T-cell (primary cell): Measurements from ENCODE around the gene PRKAR2B. TPM values are rescaled to one million over a fixed set of nuclear protein-coding genes. Genes with fewer than 3 reads are reported as not detected.

Experiments
- ATAC-seq, 4 experiments: fragments of 200-7000 bp in 3 of 4; fragments of 150-1000 bp in 1 of 4; cut with Tn5 transposase; replicated peaks in 1 of 4; 1 replicate in 3 of 4; 2 replicates in 1 of 4; pipeline ENCODE4 v1.10.0; 2021; ENCODE audit warnings: moderate library complexity in 3 of 4, mild to moderate bottlenecking in 2 of 4, moderate number of reproducible peaks in 1 of 4
- CTCF ChIA-PET, 2 donors: fragments of 300-600 bp; sonication (Branson Sonifier 250); formaldehyde crosslinking; loops; one replicate each; lab custom pipeline; 2022; ENCODE audit warnings: antibody characterized with exemption in 2 of 2; lab: Charles Lee
- POLR2A ChIA-PET, 2 donors: fragments of 300-600 bp; sonication (Branson Sonifier 250); formaldehyde crosslinking; loops; one replicate each; lab custom pipeline; 2022; ENCODE audit warnings: antibody characterized with exemption in 2 of 2; lab: Charles Lee
- DNase-seq, 35 experiments: peaks; one replicate each; pipeline versions ENCODE4 v3.0.0 to v3.0.0-alpha.2; 2013 to 2023
- H3K27ac ChIP-seq: one replicate; pipeline ENCODE4 v1.5.1; 2013; ENCODE audit warnings: low read length
- H3K27me3 ChIP-seq, 2 experiments: replicated peaks in 1 of 2; 1 replicate in 1 of 2; 2 replicates in 1 of 2; pipeline versions ENCODE4 v1.6.1 to v1.7.0; 2013; ENCODE audit warnings: low read length in 1 of 2, mixed read lengths in 1 of 2; ENCODE audit not compliant: control insufficient read depth in 2 of 2, insufficient read depth in 2 of 2; ENCODE audit errors: extremely low read depth in 1 of 2
- H3K36me3 ChIP-seq, 2 donors: 1 replicate in 1 of 2; 2 replicates in 1 of 2; pipeline versions ENCODE4 v1.6.1 to v1.7.0; 2013; ENCODE audit warnings: low read length in 1 of 2; ENCODE audit not compliant: control insufficient read depth in 2 of 2, insufficient read depth in 1 of 2; ENCODE audit errors: extremely low read depth in 1 of 2
- H3K4me1 ChIP-seq, 2 experiments: 1 replicate in 1 of 2; 2 replicates in 1 of 2; pipeline versions ENCODE4 v1.6.1 to v1.7.0; 2013; ENCODE audit warnings: low read length in 2 of 2, mixed read lengths in 1 of 2; ENCODE audit not compliant: insufficient read depth in 2 of 2, control insufficient read depth in 1 of 2; ENCODE audit errors: extremely low read depth in 1 of 2
- H3K4me3 ChIP-seq, 2 donors: 1 replicate in 1 of 2; 2 replicates in 1 of 2; pipeline versions ENCODE4 v1.5.1 to v1.7.0; 2013; ENCODE audit warnings: mild to moderate bottlenecking in 2 of 2, low read length in 1 of 2, moderate library complexity in 1 of 2; ENCODE audit not compliant: control insufficient read depth in 1 of 2; ENCODE audit errors: extremely low read depth in 1 of 2
- H3K9me3 ChIP-seq: 2 replicates; pipeline ENCODE4 v1.7.0; 2013
- H3K27ac Mint-ChIP-seq, 2 donors: one replicate each; pipeline ENCODE4 v1.8.0; 2020 to 2021; ENCODE audit warnings: mild to moderate bottlenecking in 2 of 2, mixed read lengths in 2 of 2
- H3K27me3 Mint-ChIP-seq, 2 donors: one replicate each; pipeline ENCODE4 v1.8.0; 2021 to 2022; ENCODE audit warnings: mixed read lengths in 2 of 2
- H3K36me3 Mint-ChIP-seq: one replicate; pipeline ENCODE4 v1.8.0; 2021; ENCODE audit warnings: mixed read lengths
- H3K4me1 Mint-ChIP-seq, 3 donors: one replicate each; pipeline ENCODE4 v1.8.0; 2020 to 2022; ENCODE audit warnings: mixed read lengths in 3 of 3, mild to moderate bottlenecking in 1 of 3
- H3K4me3 Mint-ChIP-seq, 3 donors: one replicate each; pipeline ENCODE4 v1.8.0; 2020 to 2022; ENCODE audit warnings: mild to moderate bottlenecking in 3 of 3, mixed read lengths in 3 of 3, moderate library complexity in 3 of 3
- H3K9me3 Mint-ChIP-seq, 3 donors: one replicate each; pipeline ENCODE4 v1.8.0; 2020 to 2022; ENCODE audit warnings: mixed read lengths in 3 of 3
- WGBS: methylation state at CpG from one replicate; pipeline ENCODE4 v1.1.5; 2013; ENCODE audit warnings: missing lambda C conversion rate; ENCODE audit not compliant: insufficient coverage; 5-methylcytosine and 5-hydroxymethylcytosine counted together
- total RNA-seq, 35 experiments: library from RNA in 6 of 35; stranded (reverse) in 6 of 35; fragments of 120-200 nt in 1 of 35; gene quantifications; one replicate each; pipeline versions ENCODE4 v1.2.1 to v1.2.4 and lab custom pipeline; 2013 to 2026

The PRKAR2B gene
- total RNA-seq, 5 donors from 2014 or later (not counting 1 experiment from before 2014, with no cell fraction given): 0.58 to 2.2 (median 1.0) TPM

DNA sequence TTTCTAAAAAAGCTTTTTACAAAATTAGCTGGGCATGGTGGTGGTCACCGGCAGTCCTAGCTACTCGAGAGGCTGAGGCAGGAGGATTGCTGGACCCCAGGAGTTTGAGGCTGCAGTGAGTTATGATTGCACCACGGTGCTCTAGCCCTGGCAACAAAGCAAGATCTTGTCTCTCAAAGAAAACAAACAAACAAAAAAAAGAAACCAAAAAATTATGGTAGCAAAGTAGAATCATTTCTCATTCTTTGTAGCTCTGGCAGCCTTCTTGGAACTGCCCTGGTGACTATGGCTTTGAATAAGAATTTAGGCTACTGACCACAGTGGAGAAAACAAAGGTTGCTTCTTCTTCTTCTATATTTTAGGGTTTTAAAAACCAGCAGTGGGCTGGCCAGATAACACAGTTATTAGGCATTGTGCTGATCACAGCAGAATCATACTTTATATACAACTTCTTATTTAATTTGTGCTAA is 41.9 kb upstream of the PRKAR2B start:
- Mint-ChIP-seq H3K4me1 (no peaks in the 10 kb centered on the region), H3K4me3 (no peak overlapping the region), H3K27ac (no peak overlapping the region), H3K36me3 (no peaks in the 10 kb centered on the region), H3K27me3 (no peaks in the 10 kb centered on the region), H3K9me3 (no peaks in the 10 kb centered on the region)
- no CpG with 5 or more reads among the region's 3 CpGs for WGBS
- POLR2A ChIA-PET: interaction anchor here in 1 of 2 donors (0.6 kb wide), 1 partner anchor 70 kb away, joined by 3 read pairs; no protein-coding TSS in a partner anchor
- Histone ChIP-seq H3K9me3 (no peaks in the 10 kb centered on the region), H3K27me3 (peaks cover 0 to 3% of the 10 kb centered on the region in 2 experiments), H3K27ac (no peak overlapping the region), H3K4me3 (no peak overlapping the region), H3K4me1 (no peaks in the 10 kb centered on the region), H3K36me3 (no peaks in the 10 kb centered on the region)
- ATAC-seq (no peak), DNase-seq (no peak)
- CTCF ChIA-PET: no interaction called here

DNA sequence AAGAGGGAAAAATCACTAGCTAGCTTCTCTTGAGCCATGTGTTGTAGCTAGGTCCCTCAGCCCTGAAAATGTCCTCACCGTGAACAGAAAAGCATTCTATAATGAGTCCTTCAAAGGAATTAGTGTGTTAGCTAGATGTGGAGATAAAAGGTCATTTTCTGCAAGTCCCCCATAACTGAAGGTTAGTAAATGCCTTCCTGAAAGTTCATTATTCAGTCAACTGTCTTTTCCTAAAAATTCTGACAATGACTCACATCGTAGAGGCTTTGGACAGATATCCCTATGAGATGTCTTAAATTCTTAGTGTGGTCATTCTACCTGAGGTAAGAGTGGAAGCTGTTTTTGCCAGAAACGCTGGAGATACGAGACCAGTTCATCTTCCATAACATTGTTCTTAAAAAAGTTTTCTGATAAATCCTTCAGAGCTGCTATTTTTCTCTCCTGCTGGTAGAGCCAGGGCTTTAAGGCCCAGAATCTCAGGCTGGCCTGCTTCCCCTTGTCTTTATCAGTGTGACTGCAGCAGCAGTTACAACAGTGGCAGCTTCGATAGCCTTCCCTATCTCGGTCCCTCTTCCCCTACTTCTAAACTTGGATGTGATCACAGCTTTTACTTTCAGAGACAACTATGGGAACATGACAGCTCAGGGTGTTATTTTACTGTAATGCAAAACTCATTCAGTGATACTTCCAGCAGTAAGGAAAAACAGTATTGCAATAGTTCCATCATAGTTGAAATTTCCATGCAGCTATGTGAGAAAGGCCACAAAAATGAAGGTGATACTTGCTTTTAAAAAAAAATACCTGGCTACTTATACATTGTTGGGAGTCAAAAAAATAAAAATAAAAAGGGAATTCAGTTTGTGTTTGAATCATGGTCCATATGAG is 37.3 kb upstream of the PRKAR2B start:
- Histone ChIP-seq H3K4me3 (no peak overlapping the region), H3K27me3 (peaks cover 0 to 3% of the 10 kb centered on the region in 2 experiments), H3K4me1 (no peaks in the 10 kb centered on the region), H3K36me3 (no peaks in the 10 kb centered on the region), H3K27ac (no peak overlapping the region), H3K9me3 (no peaks in the 10 kb centered on the region)
- Mint-ChIP-seq H3K4me1 (no peaks in the 10 kb centered on the region), H3K9me3 (no peaks in the 10 kb centered on the region), H3K27me3 (no peaks in the 10 kb centered on the region), H3K4me3 (no peak overlapping the region), H3K27ac (no peak overlapping the region), H3K36me3 (no peaks in the 10 kb centered on the region)
- ATAC-seq: no peak
- DNase-seq: no peak
- POLR2A ChIA-PET: no interaction called here
- CTCF ChIA-PET: interaction anchor here in 1 of 2 donors (0.5 kb wide), 1 partner anchor 295 kb away, joined by 5 read pairs; no protein-coding TSS in a partner anchor
- 100% methylated on average over 1 of the region's 6 CpGs for WGBS

DNA sequence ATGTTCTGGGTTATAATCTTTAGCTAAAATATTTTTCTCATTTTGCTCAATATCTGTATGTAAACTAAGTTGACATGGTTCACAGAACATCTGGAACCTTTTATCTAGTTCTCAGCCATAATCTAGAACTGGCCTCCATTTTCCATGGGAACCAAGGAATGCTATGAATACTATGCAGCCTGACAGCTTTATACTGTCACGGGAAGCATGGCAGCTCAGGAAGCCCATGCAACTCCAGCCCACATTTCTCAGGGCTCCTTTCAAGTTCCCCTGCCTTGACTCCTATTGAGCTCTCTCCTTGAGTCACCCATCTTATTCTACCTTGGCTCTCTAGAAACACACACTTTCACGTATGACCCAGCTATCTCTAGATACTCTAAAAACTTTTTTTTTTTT is 36.6 kb upstream of the PRKAR2B start:
- Mint-ChIP-seq H3K27ac (no peak overlapping the region), H3K36me3 (no peaks in the 10 kb centered on the region), H3K4me3 (no peak overlapping the region), H3K4me1 (no peaks in the 10 kb centered on the region), H3K9me3 (no peaks in the 10 kb centered on the region), H3K27me3 (no peaks in the 10 kb centered on the region)
- ChIA-PET CTCF (interaction anchor here in 1 of 2 donors (0.6 kb wide), 1 partner anchor 217 kb away, joined by 5 read pairs; no protein-coding TSS in a partner anchor), POLR2A (interaction anchor here in 1 of 2 donors (0.7 kb wide), 1 partner anchor 29 kb away, joined by 3 read pairs; no protein-coding TSS in a partner anchor)
- peaks cover 0 to 3% of the 10 kb centered on the region in 2 experiments for H3K27me3 ChIP-seq
- ATAC-seq (no peak), DNase-seq (no peak)
- WGBS: 52% methylated on average over 2 of the region's 2 CpGs
- H3K27ac ChIP-seq: no peak overlapping the region
- no peak overlapping the region for H3K4me3 ChIP-seq
- no peaks in the 10 kb centered on the region for H3K36me3 ChIP-seq
- no peaks in the 10 kb centered on the region for H3K9me3 ChIP-seq
- H3K4me1 ChIP-seq: no peaks in the 10 kb centered on the region

DNA sequence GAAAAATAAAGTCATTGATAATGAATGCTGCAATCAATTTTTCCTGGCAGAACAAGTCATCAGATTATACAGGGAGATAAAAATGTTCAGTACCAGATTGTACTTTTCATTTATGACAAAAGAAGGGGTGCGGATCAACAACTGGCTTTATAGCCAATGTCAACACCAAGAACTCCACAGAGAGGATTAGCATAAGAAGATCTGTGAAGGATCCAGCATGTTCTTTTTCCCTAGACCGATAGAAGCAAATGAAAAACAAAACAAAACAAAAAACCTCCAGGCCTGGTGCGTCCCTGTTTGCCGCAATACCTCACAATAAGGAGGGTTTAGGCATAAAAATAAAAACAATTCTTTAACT is 34.7 kb upstream of the PRKAR2B start:
- Mint-ChIP-seq H3K4me1 (no peaks in the 10 kb centered on the region), H3K27me3 (peaks cover 2 to 3% of the 10 kb centered on the region in 2 donors), H3K9me3 (no peaks in the 10 kb centered on the region), H3K36me3 (no peaks in the 10 kb centered on the region), H3K4me3 (no peak overlapping the region), H3K27ac (no peak overlapping the region)
- CTCF ChIA-PET: interaction anchor here in 1 of 2 donors (0.5 kb wide), 1 partner anchor 154 kb away, joined by 5 read pairs; no protein-coding TSS in a partner anchor
- Histone ChIP-seq H3K36me3 (no peaks in the 10 kb centered on the region), H3K27ac (no peak overlapping the region), H3K27me3 (no peaks in the 10 kb centered on the region), H3K9me3 (no peaks in the 10 kb centered on the region), H3K4me1 (no peaks in the 10 kb centered on the region), H3K4me3 (no peak overlapping the region)
- WGBS: no CpG with 5 or more reads among the region's 4 CpGs
- ATAC-seq (no peak), DNase-seq (no peak)
- POLR2A ChIA-PET: no interaction called here

DNA sequence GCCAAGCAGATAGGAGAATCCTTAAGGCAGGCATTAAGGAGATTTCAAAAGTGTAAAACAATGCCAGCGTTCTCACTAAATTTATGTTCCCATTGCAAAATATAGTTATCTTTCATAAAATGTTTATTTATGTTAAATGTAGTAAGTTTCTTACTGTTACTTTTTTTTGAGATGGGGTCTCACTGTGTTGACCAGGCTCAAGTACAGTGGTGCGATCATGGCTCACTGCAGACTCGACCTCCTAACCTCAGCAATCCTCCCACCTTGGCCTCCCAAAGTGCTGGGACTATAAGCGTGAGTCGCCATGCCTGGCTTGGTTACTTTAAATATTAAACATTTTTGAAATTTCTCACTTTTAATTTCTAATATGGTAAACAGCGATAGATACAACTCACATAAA is 31.8 kb upstream of the PRKAR2B start:
- Mint-ChIP-seq H3K27me3 (peaks cover 2 to 4% of the 10 kb centered on the region in 2 donors), H3K4me3 (no peak overlapping the region), H3K36me3 (no peaks in the 10 kb centered on the region), H3K27ac (no peak overlapping the region), H3K9me3 (no peaks in the 10 kb centered on the region), H3K4me1 (no peaks in the 10 kb centered on the region)
- no peak for ATAC-seq
- Histone ChIP-seq H3K9me3 (no peaks in the 10 kb centered on the region), H3K36me3 (no peaks in the 10 kb centered on the region), H3K4me3 (no peak overlapping the region), H3K27ac (no peak overlapping the region), H3K4me1 (no peaks in the 10 kb centered on the region), H3K27me3 (no peaks in the 10 kb centered on the region)
- ChIA-PET CTCF (no interaction called here), POLR2A (no interaction called here)
- DNase-seq: no peak
- WGBS: no CpG with 5 or more reads among the region's 6 CpGs

DNA sequence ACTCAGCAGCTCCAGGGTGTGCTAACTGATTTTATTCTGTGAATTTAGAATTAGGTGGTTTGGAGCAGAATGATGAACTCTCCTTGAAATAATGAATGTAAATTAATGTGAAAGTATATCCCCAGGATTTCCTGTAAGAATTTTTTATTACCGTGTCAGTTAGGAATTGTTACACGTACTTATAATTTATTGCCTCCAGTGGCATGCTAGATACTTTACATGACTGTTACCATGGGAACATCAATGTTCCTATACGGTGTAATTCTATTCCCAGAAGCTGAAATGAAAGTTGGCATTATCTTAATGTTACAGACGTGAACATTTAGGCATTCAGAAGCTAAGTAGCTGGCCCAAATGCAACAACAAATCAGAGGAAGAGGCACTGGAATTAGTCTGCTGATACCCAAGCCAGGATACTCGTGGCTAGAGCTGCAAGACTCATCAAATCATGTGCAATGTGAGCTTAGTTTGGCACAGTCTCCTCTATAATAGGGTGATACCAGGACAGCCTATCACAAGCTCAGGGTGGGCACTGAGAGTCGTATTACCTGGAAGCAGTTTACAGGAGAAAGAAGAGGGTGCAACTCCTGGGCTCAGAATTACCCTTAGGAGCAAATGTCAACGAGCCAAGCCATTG is 30.0 kb upstream of the PRKAR2B start:
- H3K36me3 ChIP-seq: no peaks in the 10 kb centered on the region
- Mint-ChIP-seq H3K4me1 (no peaks in the 10 kb centered on the region), H3K27me3 (peaks cover 2 to 4% of the 10 kb centered on the region in 2 donors), H3K36me3 (no peaks in the 10 kb centered on the region), H3K4me3 (no peak overlapping the region), H3K27ac (no peak overlapping the region), H3K9me3 (no peaks in the 10 kb centered on the region)
- DNase-seq (no peak), ATAC-seq (no peak)
- no peaks in the 10 kb centered on the region for H3K4me1 ChIP-seq
- WGBS: 47% methylated on average over 4 of the region's 7 CpGs
- CTCF ChIA-PET: interaction anchor here in 1 of 2 donors (0.7 kb wide), 1 partner anchor 318 kb away, joined by 3 read pairs; no protein-coding TSS in a partner anchor
- no peak overlapping the region for H3K27ac ChIP-seq
- POLR2A ChIA-PET: no interaction called here
- no peaks in the 10 kb centered on the region for H3K27me3 ChIP-seq
- H3K9me3 ChIP-seq: no peaks in the 10 kb centered on the region
- H3K4me3 ChIP-seq: no peak overlapping the region
